K562 treated with DMSO at 1 percent for 24 hours (cell line): ENCODE data around the gene CTNNA2. TPM values are rescaled to one million over a fixed set of nuclear protein-coding genes. Genes with fewer than 3 reads are reported as not detected.

Source experiments
- total RNA-seq: library from RNA; unstranded; fragments of 300-600 nt; gene quantifications from 2 replicates; pipeline ENCODE4 v1.2.3, GENCODE V29; 2022; ENCODE audit warnings: low read depth; ENCODE audit not compliant: insufficient read depth

Gene CTNNA2
- 0.25 TPM in 1 of 2 replicates, not detected in the other for total RNA-seq

GRCh38 chr2:79512442-79513401 lies at the start of gene CTNNA2:
Gene CTNNA2 (plus strand): TSS chr2:79513051.

GRCh38 chr2:80303909-80304837 lies 791.3 kb downstream of the CTNNA2 start, which contains the start of gene LRRTM1:
Gene LRRTM1 (minus strand): TSS chr2:80304752. CDS start chr2:80303819, 933 bp downstream.

